GM18867 (cell line): Measurements from ENCODE around the gene LMNB1.
A peak's percentile ranks its signal among the peaks of the same experiment; 100 is the strongest.
"Not testable (repeated sequence)": the region's sequence is repeated elsewhere in the genome, so short reads cannot be mapped to it uniquely, and the experiment has no call there.

ENCODE experiments used
- ATAC-seq: cut with Tn5 transposase; IDR thresholded peaks from one replicate; pipeline ENCODE4 v1.9.1; 2021; ENCODE audit warnings: mild to moderate bottlenecking, moderate library complexity; ENCODE audit not compliant: unreplicated experiment

The LMNB1 gene

DNA sequence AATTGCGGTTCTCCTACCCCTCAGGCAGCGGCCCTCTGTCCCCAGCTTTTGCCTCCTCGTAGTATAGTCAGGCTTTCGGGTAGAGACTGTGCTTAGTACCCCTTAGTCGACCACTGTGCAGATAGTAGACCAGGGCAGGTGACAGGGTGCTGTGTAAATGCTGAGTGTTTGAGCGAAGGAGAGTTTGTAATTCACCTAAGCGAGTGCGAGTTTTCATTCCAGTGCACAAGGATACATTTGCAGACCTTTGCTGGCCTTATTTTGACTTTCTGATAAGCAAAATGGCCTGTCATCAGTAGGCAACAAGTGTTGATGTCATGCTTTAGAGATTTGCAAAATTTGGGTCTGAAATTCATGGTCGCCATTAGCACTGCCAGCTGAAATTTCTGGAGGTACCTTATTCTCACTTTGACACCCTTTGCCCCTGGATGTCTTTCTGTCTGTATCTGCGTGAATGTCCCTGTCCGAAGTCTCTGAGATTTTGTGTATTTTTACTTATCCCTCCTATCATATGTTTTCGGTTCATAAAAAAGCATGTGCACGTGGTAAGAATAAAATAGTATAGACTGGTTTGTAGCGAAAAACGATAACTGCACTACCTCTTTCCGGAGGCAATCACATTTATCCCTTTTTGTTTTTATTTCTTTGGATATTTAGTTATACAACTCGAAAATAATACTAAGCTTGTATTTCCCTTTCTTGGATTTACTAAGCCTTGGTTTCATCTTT is 1.9 kb downstream of the LMNB1 start:
- peak; percentile 2 for ATAC-seq

DNA sequence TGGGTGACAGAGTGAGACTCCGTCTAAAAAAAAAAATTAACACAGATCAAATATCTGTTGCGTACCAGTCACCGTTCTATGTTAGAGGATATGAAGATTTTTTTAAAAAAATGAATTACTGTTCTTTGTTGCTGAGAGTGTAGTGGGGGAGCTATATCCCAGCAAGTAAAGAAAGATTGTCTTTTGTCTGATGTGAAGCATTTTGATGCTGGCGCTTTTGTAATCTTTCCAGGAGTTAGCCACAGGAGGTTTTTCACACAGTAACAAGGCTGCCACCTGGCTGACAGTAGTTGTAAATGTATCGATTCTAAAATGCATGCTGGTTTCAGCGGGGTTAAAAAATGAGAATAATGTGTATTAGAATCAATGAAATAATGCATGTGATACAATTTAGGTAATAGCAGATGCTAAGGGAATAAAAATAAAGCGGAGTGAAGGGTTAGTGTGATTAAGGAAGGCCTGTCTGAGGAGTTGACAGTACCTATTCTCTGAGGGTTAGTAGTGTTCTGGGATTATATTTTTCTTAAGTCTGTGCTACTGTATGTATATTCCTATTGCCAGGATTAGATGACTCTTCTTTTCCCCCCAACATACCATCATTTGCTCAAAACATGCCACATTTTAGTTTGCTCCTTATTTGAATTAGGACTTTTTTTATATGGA is 3.4 kb downstream of the LMNB1 start:
- no peak for ATAC-seq

DNA sequence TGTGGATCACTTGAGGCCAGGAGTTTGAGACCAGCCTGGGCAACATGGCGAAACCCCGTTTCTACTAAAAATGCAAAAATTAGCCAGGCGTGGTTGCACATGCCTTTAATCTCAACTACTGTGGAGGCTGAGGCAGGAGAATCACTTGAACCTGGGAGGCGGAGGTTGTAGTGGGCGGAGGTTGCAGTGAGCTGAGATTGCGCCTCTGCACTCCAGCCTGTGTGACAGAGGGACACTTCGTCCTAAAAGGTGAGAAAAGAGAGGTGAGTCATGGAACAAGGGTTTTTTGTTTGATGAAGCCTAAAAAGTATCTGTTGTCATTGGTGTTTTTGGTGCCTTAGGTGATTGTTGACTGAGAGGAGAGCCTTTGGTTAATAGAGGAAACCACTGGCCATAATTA is 11.5 kb downstream of the LMNB1 start:
- ATAC-seq, result not testable (repeated sequence)

DNA sequence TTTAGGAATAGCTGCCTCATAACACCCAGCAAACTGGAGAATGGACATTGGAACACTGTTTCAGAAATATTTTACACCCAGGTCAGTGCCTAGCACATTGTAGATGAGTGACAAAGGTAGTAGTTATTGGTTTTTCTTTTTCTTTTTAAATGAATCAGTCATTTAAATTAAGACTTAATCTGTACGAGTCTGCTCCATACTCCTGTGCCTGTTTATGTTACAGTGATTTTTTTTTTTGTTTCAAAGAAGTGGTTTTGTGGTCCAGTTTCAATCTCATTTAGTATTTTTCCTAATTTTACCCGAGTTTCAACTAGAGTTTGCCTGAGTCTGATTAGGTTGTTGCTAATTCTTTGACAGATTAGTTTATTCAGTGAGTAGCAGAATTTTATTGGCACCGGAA is 16.2 kb downstream of the LMNB1 start:
- ATAC-seq, result peak; percentile 30

DNA sequence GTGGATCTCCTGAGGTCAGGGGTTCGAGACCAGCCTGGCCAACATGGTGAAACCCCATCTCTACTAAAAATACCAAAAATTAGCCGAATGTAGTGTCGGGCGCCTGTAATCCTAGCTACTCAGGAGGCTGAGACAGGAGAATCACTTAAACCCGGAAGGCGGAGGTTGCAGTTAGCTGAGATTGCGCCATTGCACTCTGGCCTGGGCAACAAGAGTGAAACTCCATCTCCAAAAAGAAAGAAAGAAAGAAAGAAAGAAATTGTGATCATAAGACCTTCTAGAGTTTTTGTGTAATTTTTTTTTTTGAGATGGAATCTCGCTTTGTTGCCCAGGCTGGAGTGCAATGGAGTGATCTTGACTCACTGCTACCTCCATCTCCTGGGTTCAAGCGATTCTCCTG is 16.7 kb downstream of the LMNB1 start:
- not testable (repeated sequence) for ATAC-seq

DNA sequence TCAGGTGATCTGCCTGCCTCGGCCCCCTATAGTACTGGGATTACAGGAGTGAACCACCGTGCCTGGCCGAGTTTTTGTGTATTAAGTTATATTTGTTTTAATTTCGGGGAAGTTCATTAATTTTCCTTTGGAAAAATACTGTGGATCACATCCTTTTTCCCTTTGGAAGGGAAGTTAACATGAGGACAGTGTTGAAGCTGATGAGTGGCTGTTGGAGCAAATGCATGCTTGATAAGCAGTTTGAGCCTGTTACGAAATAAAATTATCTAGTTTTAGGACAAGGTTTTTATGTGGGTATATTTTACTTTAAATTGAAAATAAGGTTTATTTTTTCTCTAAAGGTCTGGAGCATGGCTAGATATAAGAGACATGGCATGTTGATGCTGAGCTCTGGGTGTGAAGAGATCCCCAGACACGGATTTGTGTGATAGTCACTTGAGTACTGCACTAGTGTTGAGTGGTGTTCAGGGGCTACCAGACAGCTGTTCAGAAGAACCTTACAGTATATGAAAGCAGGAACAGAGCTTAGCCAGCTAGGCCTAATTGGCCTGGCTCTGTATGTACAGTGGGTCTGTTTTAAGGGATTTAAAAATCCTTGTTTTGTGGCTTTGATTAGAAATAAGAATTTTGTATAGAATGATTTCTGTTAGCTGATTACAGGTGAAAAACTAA is 17.4 kb downstream of the LMNB1 start:
- ATAC-seq, result peak; percentile 31

DNA sequence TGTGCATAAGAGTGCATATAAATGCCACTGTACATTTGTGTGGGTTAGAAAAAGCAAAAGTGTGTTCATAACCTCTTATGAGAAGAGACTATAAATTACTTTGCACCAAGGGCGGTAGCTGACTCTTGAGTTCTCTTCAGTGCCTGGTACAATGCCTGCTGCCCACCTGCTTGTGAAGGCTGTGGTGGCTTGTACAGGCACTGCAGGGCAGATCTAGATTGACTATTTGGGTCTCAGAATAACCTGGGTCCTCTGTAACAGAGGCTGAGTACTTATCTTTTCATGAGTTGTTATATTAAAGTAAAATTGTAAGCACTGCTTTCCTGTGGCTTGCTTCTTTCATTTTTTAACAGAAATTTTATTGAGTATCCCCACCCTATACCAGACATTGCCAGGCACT is 22.8 kb downstream of the LMNB1 start:
- ATAC-seq, result no peak

DNA sequence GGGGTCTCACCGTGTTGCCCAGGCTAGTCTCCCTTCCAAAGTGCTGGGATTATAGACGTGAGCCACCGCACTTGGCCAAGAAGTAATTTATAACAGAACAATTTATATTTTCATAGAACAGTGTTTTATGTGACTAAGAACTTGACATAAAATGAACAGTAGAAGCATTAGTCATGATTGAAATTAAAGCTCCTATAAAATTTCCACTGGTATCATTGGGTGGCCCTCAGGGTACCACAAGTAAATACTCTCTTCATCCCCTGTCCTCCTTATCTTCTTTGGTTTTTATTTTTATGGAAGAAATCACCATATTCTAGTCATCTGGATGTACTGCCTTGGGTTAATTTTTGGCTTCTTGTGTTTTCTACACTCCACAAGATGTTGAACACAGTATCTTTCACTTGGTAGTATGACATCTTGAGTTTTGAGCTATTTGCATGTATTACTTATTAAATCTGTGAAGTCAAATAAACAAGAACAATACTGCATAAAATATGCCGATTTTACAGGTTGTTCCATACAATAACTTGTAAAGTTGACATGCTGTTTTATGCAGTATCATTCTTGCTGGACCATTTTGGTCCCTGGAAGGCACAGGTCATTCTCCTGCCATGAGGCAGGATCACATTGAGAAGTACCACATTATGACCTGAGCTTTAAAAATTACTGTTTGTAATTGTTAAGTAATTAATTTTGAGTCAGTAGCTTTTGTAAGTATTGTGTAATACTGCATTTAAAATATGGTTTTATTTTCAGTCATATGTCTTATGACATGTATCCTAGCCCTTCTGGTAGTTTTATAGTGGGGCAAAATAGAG is 24.4 kb downstream of the LMNB1 start:
- ATAC-seq, result no peak

DNA sequence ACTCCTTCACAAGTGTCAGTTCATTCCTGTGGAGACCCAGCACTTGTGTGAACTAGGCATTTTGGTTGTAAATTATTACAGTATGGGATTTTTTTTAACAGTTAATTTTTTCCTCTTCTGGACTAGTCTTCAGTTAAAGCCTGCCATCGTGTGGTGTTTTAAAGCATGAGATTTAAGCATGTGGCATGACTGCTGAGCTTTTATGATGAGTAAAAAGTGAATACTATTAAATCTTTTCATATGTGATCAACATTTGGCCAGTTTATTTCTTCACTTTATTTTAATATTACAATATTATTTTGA is 25.0 kb downstream of the LMNB1 start:
- peak; percentile 59 for ATAC-seq

DNA sequence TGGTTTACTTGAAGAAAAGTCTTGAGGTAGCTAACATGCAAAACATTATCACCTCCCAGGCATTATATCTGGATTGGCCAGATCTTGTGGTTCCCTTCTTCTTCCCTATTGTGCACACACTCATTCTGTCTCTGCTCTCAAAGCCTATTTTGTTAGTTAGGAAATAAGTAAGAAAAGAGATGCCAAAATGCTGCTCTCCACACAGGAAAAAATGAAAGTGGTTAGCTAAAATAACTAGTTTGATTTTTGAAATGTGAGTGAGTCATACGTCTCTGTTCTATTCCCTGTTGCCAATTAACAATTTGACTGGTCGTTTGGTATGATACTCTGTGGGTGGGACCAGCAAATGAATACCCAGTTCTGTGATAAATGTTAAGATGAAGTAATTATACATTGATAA is 28.1 kb downstream of the LMNB1 start:
- no peak for ATAC-seq

DNA sequence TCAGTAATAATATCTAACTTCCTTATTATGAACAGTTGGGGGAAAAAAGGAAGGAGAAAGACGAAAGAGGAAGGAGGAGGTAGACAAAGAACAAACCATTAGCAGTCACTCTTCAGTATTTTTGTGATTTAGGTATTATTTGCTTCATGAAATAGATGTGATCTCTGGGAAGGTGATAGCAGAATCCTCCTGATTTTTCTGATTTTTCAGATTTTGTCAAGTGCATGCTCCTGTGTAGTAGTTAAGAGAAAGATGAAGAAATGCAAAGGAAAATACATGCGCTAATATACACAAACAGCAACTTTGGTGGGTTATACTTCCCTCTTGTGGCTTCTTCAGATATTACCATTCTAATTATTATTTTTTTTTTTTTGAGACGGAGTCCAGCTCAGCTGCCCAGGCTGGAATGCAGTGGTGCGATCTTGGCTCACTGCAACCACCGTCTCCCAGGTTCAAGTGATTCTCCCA is 31.6 kb downstream of the LMNB1 start:
- ATAC-seq, result peak; percentile 39

DNA sequence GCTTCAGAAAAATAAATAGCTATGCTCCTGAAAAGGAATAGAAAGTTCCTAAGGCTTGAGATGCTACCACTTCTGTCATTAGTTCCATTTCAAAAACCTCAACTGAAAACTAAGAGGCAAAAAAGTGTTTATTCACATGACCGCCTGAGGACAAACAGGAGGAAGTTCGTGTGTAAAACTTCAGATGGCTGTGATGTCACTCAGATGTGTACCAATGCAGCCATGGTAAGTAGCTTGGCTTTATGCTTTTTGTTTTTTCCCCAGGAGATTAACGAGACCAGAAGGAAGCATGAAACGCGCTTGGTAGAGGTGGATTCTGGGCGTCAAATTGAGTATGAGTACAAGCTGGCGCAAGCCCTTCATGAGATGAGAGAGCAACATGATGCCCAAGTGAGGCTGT is 33.0 kb downstream of the LMNB1 start:
- ATAC-seq, result no peak

DNA sequence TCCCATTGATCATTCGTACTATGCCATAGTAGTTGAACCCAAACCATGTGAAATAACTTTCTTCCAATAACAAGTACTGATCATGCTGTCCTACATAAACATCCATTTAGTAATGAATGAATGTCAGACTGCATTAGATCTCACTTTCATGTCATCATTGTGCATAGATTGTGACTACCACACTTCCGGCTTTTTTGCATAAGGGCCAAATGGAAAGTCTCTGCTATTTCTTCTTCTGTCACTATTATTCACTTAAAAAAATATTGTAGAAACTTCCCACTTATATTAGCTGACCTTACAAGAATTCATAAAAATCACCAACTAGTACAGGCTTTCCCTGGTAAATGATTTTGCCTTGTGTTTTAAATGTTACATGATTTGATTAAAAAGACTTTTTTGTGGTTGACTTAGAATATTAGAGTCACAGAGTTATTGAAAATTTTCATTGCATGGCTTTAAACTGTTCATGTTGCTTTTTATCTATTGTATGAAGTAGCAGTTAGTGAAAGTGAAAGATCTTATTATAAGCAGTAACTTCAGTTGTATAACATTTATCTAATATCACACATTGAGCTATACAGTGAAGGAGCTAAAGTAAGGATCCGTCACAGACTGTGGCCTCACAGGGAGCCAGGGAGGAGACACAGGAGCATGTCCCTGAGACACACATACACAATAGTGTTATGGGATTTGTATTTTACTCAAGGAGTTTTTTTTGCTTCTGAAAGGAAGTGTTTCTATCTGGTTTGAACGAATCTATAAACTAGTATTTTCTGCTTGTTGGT is 33.9 kb downstream of the LMNB1 start:
- ATAC-seq, result peak; percentile 32

DNA sequence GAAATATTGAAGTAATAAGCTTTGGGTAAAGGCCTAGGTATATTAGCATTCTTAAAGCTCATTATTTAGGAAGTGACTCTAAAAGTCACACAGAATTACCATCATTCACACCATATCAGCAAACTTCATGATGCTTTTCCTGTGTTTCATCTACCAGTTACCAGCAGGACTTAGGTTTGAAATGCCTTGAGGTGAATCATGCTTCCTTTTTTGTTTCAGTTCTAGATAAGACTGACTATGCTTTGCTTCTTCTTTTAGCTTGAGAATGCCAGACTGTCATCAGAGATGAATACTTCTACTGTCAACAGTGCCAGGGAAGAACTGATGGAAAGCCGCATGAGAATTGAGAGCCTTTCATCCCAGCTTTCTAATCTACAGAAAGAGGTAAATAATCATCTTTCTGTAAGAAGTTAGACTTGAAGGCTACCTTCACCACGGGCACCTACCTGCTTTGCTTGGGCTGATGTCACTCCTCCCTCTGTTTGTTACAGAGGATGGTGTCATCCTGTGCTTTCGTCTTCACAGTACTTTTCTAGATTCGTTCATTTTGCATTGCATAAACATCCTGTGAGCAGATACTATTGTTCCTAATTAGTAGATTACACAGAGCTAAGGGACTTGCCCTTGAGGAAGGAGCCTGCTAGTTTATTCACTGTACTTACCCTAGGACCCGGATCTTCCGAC is 34.7 kb downstream of the LMNB1 start:
- peak; percentile 59 for ATAC-seq

DNA sequence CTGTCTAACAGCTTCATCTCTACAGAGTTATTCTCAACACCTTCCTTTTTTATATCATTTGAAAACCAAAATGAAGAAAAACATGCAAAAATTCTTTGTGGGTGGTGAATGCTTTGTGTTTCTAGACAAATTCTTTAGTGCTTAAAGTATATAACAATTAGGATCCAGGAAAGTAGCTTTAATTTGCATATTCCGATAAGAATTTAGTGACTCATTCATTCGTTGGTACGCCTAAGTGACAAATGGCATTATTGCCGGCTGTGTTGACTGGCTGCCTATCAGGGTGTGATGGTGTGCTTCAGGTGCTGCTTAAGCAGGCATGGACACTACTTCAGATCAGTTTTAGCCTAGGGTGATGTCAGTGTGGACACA is 35.2 kb downstream of the LMNB1 start:
- ATAC-seq, result no peak

DNA sequence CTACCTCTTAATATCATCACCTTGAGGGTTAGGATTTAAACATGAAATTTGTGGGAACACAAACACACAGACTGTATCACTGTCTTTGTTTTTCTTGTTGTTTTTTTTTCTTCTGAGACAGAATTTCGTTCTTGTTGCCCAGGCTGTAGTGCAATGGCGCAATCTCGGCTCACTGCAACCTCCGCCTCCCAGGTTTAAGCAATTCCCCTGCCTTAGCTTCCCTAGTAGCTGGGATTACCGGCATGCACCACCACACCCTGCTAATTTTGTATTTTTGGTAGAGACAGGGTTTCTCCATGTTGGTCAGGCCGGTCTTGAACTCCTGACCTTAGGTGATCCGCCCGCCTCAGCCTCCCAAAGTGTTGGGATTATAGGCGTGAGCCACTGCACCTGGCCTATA is 36.9 kb downstream of the LMNB1 start:
- ATAC-seq, result not testable (repeated sequence)

DNA sequence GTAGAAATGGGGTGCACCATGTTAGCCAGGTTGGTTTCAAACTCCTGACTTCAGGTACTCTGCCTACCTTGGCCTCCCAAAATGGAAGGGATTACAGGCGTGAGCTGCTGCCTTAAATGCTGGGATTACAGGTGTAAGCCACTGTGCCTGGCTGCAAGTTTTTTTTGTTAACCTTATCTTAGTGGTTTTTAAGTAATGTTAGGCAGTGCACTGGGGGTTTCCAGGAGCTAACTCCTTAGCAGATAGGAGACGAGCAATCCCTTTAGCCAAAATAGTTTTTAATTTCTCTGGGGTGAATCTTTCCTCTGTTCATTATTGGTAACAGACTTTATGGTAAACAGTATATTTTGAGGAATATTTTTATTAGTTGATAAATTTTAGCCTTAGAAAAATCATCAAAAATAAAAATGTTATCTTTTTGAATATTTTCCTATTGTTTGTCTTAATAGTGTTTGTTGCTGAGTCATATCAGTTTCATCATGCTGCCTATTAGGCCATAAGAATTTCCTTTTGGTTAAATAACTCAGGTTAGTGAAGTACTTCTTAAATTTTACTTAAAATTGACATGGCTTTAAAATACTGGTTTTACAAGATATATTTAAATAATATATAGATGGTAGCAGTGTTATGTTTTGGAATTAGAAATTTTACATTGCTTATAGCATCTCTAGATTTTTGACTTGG is 37.9 kb downstream of the LMNB1 start:
- no peak for ATAC-seq

DNA sequence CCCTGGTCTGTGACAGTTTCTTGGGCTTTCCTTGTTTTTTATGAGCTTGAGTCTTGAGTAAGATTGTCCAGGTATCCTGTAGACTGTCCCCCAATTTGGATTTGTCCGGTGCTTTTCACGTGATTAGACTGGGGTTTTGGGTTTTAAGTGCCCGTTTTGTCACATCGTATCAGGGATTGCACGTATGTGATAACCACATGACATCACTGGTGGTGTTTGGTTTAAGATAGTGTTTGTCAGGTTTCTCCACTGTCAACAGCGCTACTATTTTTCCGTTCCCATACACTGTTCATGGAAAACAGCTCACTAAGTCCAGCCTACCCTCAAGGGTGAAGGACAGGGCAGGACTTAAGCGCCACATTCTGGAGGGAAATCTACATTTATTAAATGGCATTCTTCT is 39.7 kb downstream of the LMNB1 start:
- no peak for ATAC-seq

DNA sequence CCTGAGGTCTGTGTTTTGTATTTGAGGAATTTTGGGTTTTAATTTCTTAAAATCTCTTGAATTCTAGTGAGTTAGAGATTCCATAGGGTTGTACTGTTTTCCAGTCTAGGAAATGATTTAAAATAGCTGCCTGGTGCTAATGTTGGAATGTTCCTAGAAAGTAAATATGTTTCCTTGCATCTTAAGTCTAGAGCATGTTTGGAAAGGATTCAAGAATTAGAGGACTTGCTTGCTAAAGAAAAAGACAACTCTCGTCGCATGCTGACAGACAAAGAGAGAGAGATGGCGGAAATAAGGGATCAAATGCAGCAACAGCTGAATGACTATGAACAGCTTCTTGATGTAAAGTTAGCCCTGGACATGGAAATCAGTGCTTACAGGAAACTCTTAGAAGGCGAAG is 41.8 kb downstream of the LMNB1 start:
- ATAC-seq, result no peak

DNA sequence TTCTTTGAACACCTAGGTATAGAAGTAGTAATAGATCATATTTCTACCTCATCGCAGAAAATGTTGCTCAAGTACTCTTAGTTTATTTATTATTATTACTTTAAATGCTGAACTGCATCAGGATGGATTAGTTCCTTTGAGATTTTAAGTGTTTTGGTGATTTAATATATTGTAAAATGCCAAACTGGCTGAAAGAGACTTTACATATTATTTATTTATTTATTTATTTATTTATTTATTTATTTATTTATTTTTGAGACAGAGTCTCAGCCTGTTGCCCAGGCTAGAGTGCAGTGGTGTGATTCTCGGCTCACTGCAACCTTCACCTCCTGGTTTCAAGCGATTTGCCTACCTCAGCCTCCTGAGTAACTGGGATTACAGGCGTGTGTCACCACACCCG is 42.3 kb downstream of the LMNB1 start:
- no peak for ATAC-seq
